NCI-H510A treated with DMSO at 0.1 percent for 48 hours (cell line): ENCODE measurements around the gene PRRC2B.
"Not testable (repeated sequence)": the region's sequence is repeated elsewhere in the genome, so short reads cannot be mapped to it uniquely, and the experiment has no call there.

Experiments
- DNase-seq: peaks from one replicate; lab custom pipeline; 2025; lab: John Stamatoyannopoulos, UW

PRRC2B gene

GRCh38 chr9:131485728-131486422 lies 92.0 kb downstream of the PRRC2B start:
- peak; percentile 33 for DNase-seq

GRCh38 chr9:131487001-131487400 lies 93.1 kb downstream of the PRRC2B start:
- no peak for DNase-seq

- DNase-seq = no peak
Observed at GRCh38 chr9:131487621-131488031, 93.7 kb downstream of the PRRC2B start.

- DNase-seq = no peak
Observed at GRCh38 chr9:131490514-131490913, 96.6 kb downstream of the PRRC2B start.

GRCh38 chr9:131491001-131491710 lies 97.3 kb downstream of the PRRC2B start:
- DNase-seq = no peak

GRCh38 chr9:131492070-131492469 lies 98.2 kb downstream of the PRRC2B start:
- DNase-seq = no peak

- no peak for DNase-seq
Observed at GRCh38 chr9:131494296-131494870, 100.5 kb downstream of the PRRC2B start.

GRCh38 chr9:131495785-131496184 lies 101.9 kb downstream of the PRRC2B start:
- no peak for DNase-seq

- no peak for DNase-seq
Observed at GRCh38 chr9:131496844-131497405, 103.0 kb downstream of the PRRC2B start.

GRCh38 chr9:131499254-131499767 lies 105.4 kb downstream of the PRRC2B start:
- DNase-seq = no peak

GRCh38 chr9:131500377-131500776 lies 106.5 kb downstream of the PRRC2B start:
- no peak for DNase-seq

GRCh38 chr9:131500939-131501541 lies 107.2 kb downstream of the PRRC2B start:
- DNase-seq = no peak

- DNase-seq = peak; percentile 98
Observed at GRCh38 chr9:131502781-131503625, 109.1 kb downstream of the PRRC2B start, which contains the start of gene POMT1. Gene POMT1 (plus strand): TSS chr9:131502918. CDS start chr9:131504219, 1,301 bp downstream.

- no peak for DNase-seq
Observed at GRCh38 chr9:131503626-131504465, 110.0 kb downstream of the PRRC2B start.

GRCh38 chr9:131505012-131505411 lies 111.1 kb downstream of the PRRC2B start:
- no peak for DNase-seq

- no peak for DNase-seq
Observed at GRCh38 chr9:131511416-131511815, 117.5 kb downstream of the PRRC2B start.

GRCh38 chr9:131511880-131512279 lies 118.0 kb downstream of the PRRC2B start:
- no peak for DNase-seq

- DNase-seq = no peak
Observed at GRCh38 chr9:131513177-131513576, 119.3 kb downstream of the PRRC2B start.

GRCh38 chr9:131515559-131516031 lies 121.7 kb downstream of the PRRC2B start:
- DNase-seq = not testable (repeated sequence)

GRCh38 chr9:131516100-131516499 lies 122.2 kb downstream of the PRRC2B start:
- no peak for DNase-seq
